Gastroesophageal sphincter (tissue), 3 donors: ENCODE data around the gene FAAH.

ENCODE experiments used
- CTCF ChIP-seq, 4 experiments: fragments of 200-600 bp in 2 of 4; fragments of 450-650 bp in 2 of 4; sonication (generic) in 1 of 4; IDR thresholded peaks; one replicate each; pipeline ENCODE4 v1.5.1; 2017 to 2019; ENCODE audit warnings: antibody characterized with exemption in 4 of 4, mild to moderate bottlenecking in 2 of 4, moderate library complexity in 2 of 4
- EP300 ChIP-seq: sonication (generic); formaldehyde crosslinking; IDR thresholded peaks from one replicate; pipeline ENCODE4 v1.6.1; 2017; ENCODE audit warnings: antibody characterized with exemption, mild to moderate bottlenecking
- POLR2A ChIP-seq, 2 donors: fragments of 450-650 bp; IDR thresholded peaks; one replicate each; pipeline ENCODE4 v1.6.1; 2017; ENCODE audit warnings: antibody characterized with exemption in 2 of 2, mild to moderate bottlenecking in 2 of 2, moderate library complexity in 1 of 2
- POLR2AphosphoS5 ChIP-seq: sonication (generic); formaldehyde crosslinking; IDR thresholded peaks from one replicate; pipeline ENCODE4 v1.6.1; 2017; ENCODE audit warnings: antibody characterized with exemption

- no peak for TF ChIP-seq POLR2A (IDR thresholded peaks at IDR 0.05)
- TF ChIP-seq CTCF (IDR thresholded peaks at IDR 0.05) = no peak
- TF ChIP-seq POLR2AphosphoS5 = no peak
- no peak for TF ChIP-seq EP300
Observed at GRCh38 chr1:46368791-46369190, 25.3 kb upstream of the FAAH start.
